GM18519 (cell line): ENCODE data around the gene EYA4.

ENCODE experiments used
- ATAC-seq: cut with Tn5 transposase; IDR thresholded peaks from one replicate; pipeline ENCODE4 v1.9.1; 2021; ENCODE audit warnings: mild to moderate bottlenecking, moderate library complexity; ENCODE audit not compliant: unreplicated experiment, low FRiP score

Gene EYA4

GRCh38 chr6:133241901-133242636, 912 bp downstream of the EYA4 start:
- ATAC-seq, result no peak

DNA sequence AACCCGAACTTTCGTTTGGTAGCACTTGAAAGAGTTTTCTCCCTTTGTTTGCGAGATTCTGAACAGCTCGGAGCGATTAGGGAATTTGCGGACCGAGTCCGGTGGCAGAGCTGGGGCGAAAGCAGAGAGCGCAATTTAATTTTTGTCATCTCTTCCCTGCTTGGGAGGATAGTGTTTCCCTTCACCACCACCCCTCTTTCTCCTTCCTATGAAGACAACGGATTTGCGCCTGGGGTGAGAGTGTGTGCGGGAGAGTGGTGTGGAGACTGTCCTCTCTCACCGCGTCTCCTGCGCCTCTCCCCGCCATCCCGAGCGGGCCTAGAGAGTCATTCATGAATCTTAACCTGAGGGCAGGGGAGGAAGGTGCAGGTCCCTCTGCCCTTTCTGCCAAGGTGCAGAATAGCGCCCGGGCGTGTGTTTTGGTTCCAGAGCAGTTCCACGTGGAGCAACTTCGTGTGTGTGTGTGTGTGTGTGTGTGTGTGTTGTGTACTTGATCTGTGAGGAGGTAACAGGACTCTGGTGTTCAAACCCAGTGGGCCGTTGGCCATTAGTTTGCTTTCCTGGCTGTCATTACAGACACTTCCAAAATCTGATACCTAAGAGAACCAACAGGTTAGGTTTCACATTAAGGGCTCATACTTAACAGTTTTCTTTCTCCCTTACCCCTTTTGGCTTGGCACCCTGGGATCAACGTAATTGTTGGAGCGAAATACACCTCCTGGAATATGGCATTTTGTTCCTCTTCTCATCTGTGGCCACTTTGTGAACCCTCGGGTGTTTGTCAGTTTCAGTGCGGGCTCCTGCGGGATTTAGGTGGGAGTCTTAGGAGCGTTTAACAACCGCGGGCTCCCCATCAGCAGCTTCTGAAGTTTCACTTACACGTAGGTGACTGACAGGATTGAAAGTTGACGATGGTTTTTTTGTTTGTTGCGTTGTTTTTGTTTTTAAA, 1.8 kb downstream of the EYA4 start:
- no peak for ATAC-seq

GRCh38 chr6:133243723-133244305, 2.7 kb downstream of the EYA4 start:
- no peak for ATAC-seq

DNA sequence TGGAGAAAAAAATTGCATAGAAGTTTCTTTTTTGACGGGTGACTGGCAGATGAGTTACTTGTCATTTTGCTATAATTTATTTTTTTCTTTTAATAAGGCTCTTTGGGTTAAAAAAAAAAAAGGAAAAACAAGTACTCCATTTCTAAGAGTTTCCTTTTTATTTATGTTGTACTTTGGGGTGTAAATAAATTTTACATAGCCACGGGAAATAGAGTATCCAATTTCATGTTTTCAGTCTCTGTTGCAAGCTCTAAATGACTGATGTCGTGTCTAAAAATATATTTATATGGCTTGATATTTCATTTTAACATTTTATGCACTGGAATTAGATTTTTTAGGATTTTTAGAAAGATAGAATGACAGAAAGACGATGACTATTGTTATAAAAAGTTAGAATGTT, 3.4 kb downstream of the EYA4 start:
- ATAC-seq, result no peak

DNA sequence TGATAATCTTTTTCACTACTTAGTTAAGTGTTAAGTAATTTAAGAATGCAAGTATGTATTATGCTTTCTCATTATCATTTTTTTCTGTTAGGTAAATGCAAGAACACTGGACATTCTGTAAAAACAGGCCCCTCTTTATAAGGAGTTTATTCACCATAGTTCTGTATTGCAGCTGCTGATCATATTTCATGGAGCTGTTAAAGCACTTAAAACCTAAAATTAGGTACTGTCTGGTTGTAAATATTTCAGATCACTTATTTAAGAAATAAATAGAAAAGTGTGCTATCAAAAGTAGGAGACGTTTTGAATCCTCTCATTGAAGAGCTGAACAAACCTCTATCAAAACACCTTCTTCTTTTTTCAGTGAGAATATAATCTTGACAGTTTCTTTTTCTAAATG, 3.9 kb downstream of the EYA4 start:
- ATAC-seq, result no peak

DNA sequence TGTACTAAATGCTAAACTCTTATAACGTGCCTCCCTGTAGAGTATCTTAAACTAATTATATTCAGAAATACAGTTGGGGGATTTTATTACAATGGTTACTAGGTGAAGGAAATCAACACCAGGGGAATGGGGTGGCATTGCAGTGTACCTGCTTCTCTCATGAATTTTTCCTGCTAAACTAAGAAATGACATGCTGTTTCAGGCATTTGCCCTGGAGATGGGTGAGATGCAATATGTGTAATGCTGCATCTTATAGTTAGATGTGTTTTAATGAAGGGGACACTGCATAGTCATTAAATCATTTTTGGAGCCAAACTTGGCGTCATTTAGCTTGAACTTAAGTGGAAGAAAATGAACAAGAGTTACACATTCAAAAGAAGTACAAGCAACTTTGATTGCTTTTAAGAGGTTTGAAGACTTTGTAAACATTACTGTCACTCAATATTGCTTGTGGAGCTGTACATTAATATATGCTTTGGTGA, 4.3 kb downstream of the EYA4 start:
- ATAC-seq, result no peak

- no peak for ATAC-seq
Observed at GRCh38 chr6:133247581-133247980, 6.4 kb downstream of the EYA4 start.

GRCh38 chr6:133248241-133249001, 7.3 kb downstream of the EYA4 start:
- no peak for ATAC-seq

- ATAC-seq, result no peak
Observed at GRCh38 chr6:133251688-133252087, 10.5 kb downstream of the EYA4 start.

DNA sequence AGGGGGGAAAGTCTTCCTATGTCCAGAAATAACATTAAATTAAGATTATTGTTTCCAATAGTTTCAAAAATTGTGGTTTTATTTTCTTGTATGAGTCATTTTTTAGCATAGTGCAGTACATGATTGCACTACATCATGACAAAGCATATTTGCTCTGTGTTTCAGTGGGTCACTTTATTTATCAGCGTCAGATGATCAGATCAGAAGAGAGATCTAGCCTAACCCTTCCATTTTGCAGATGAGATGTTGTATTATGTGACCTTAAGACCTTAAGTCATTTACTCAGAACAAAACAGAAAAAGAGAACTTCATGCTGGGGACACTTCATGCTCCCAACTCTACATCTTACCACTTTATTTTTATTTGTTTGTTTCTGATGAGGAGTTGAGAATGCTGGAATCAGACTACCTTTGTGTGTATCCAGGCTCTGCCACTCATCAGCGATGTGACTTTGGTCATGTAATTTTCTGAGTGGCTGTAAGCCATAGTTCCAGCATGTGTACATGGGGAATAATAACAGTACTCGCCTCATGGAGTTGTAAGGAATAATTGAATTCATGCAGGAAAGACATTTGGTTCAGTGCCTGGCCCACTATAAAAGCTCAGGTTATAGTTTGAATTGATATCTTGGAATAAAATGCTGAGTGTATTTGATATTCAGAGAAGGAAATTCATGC, 13.5 kb downstream of the EYA4 start:
- ATAC-seq, result no peak

DNA sequence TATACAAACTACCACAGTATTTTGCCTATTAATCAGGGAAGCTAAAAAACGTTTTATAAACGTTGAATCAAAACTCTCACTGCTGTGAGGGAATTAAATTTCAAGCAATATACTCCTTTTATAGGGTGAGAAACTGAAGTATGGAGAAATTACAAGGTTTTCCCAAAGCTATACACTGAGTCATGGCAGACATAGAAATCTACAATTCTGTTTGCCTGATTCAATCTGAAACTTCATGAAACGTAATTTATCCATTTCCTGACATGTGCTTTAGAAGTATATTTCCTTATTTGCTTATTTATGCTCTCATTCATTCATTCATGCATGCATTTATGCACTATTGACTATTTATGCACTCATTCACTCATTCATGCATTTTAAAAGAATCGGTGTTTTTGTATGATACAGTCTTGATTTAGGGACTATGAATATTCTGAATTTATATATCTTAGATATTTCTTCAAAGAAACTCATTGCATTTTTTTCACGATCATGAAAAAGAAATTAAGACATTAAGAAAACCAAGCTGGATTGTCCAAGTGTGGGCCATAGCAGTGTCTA, 16.5 kb downstream of the EYA4 start:
- no peak for ATAC-seq

GRCh38 chr6:133259561-133259960, 18.4 kb downstream of the EYA4 start:
- no peak for ATAC-seq

GRCh38 chr6:133262804-133263203, 21.6 kb downstream of the EYA4 start:
- ATAC-seq, result no peak

- ATAC-seq, result no peak
Observed at GRCh38 chr6:133265066-133265465, 23.9 kb downstream of the EYA4 start.

- ATAC-seq, result no peak
Observed at GRCh38 chr6:133266186-133266585, 25.0 kb downstream of the EYA4 start.

DNA sequence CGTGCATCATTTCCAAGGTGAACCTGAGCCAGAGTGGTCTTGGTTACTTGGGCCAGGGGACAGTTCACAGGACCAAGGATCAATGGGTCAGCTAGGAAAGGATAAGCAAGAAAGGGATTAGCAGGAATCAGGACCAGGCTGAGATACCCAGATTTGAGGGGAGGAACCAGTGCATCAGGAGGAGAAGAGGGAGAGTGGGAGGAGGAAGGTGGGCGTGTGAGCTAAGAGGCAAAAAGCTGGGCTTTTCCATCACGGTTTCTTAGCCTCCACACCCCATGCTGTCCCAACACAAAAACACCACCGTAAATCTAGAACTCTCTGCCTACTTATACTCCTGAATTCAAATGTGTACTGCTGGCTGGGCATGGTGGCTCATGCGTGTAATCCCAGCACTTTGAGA, 27.5 kb downstream of the EYA4 start:
- no peak for ATAC-seq

DNA sequence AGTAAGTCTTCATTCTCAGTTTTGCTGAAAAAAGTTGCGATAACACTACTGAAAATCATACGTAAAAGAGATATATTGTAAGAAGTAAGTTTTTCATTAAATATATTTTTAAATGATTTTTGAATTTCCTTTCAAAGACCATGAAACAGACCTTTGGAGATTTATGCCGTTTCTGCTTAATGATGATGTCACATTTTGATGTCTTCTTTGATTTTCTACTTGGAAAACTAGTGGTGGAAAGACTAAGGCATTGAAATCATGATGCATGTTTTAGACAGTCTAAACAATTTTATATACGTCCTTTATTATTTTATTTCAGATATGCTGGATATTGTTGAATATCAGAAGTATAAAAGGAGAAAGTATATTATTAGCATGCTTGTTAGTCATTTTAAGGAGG, 33.7 kb downstream of the EYA4 start:
- ATAC-seq, result no peak

DNA sequence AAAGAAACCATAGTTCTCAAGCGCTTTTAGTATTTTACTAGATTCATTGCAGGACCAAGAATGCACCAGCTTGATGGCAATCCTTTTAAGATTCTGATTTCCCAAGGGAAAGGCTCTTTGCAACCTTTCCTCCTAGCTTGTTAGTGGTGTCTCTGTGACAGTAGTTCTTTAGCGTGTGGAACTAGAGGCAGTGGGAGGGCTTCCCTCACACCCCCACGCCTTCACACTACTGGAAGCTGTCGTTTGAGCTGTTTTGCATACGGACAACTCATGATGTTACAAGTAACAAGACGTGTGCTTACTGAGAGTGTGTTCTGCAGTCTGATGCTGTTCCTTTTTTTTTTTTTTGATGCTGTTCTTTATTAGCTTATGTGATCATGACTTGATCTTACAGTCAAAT, 34.1 kb downstream of the EYA4 start:
- no peak for ATAC-seq

DNA sequence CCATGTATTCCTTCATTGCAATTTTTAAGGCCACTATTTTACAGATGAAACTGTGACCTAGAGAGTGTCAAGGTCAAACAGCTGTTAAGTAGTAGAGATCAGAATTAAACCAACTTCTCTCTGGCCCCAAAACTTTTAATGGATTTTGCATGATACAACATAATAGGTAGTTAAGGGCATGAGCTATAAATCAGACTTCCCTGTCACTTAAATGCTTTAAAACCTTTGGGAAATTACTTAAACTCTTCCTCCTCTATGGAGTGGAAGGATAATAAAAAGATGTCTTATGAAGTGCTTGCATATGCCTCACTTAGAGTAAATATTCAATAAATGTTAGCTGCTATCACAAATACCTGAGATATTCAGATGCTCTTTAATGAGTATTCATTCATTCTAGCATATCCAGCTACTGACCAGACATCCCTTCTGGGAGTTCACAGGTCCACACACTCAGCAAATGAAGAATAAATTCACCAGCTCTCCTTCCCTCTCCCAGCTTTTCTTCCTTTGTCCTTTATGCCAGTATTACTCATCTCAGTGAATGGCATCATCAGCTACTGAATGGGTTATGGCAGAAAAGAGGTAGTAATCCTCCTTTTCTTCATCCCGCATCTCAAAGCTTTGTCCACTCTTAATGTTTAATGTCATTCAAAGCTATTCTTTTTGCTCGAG, 36.2 kb downstream of the EYA4 start:
- no peak for ATAC-seq
